ENCODE data around the gene INHBE.

DNA sequence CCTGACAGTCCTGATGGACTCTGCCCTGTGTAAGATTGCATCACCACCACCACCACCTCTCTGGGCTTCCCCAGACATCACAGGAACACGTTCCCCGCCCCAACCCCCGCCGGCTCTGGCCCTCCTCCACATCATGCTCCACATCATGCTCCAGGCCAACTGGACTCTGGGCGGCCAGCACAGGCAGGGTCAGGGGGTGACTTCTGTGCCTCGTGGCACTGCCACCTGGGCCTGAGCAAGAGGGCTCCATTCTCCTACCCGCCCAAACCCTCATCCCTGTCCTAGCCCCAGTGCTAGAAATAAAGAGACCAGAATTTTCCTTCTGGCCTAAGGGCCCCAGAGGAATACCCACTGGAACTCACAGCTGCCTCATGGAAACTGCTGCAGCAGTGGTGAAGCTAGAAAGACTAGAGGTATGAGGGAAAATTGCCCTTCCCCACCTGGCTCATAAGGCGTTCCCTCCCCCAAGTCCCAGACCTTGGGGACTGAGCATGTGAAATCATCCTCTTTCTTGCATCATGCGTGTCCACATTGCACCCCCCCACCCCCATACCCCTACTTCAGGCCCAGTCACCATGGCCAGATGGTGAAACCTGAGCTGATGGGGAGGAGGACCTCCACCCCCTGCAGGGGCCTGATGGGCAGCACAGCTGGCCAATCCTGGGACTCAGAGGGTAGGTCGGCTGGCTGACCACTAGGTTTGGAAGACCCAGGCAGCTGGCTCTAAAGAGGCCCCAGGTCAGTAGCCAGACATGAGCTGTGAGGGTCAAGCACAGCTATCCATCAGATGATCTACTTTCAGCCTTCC lies at the start of gene INHBE:
- TF ChIP-seq ARNTL (CRISPR knock-in tag; IDR thresholded peaks at IDR 0.05; ENCODE audit: borderline replicate concordance, low read depth) (no peak), BACH2 (CRISPR knock-in tag; IDR thresholded peaks at IDR 0.05; ENCODE audit: borderline replicate concordance) (no peak), RARB (CRISPR knock-in tag; IDR thresholded peaks at IDR 0.05) (no peak), POU6F1 (CRISPR knock-in tag; IDR thresholded peaks at IDR 0.05; ENCODE audit: borderline replicate concordance, low read depth) (no peak), ZNF70 (CRISPR knock-in tag; IDR thresholded peaks at IDR 0.05) (no peak)

All from SK-N-SH treated with all-trans-retinoic acid at 6 μM for 48 hours (cell line).